HEK293 (cell line): ENCODE measurements around the gene NAA25.

Experiments
- ELK4 ChIP-seq: IDR thresholded peaks from 2 replicates; pipeline ENCODE4 v1.6.1; 2011; ENCODE audit warnings: mild to moderate bottlenecking, low read depth, low read length, borderline replicate concordance
- MEIS1 ChIP-seq: sonication (generic); formaldehyde crosslinking; IDR thresholded peaks from 2 replicates; pipeline ENCODE4 v1.8.1; 2022; ENCODE audit warnings: missing genetic modification reagents, mild to moderate bottlenecking, borderline replicate concordance
- SCRT2 ChIP-seq: fragments of 450-650 bp; formaldehyde crosslinking; IDR thresholded peaks from 2 replicates; pipeline ENCODE4 v1.5.1; 2016; ENCODE audit warnings: missing biosample characterization, missing genetic modification characterization
- ZBTB1 ChIP-seq: fragments of 450-650 bp; formaldehyde crosslinking; IDR thresholded peaks from 2 replicates; pipeline ENCODE4 v1.5.1; 2016; ENCODE audit warnings: missing biosample characterization, missing genetic modification characterization
- ZBTB11 ChIP-seq: fragments of 450-650 bp; formaldehyde crosslinking; conservative IDR thresholded peaks from 2 replicates; pipeline ENCODE4 v1.5.1; 2016; ENCODE audit warnings: low read depth, missing biosample characterization, missing genetic modification characterization
- ZNF18 ChIP-seq: fragments of 450-650 bp; formaldehyde crosslinking; IDR thresholded peaks from 2 replicates; pipeline ENCODE4 v1.5.1; 2016; ENCODE audit warnings: missing biosample characterization, missing genetic modification characterization
- ZNF214 ChIP-seq: fragments of 450-650 bp; formaldehyde crosslinking; IDR thresholded peaks from 2 replicates; pipeline ENCODE4 v1.5.1; 2017; ENCODE audit warnings: missing biosample characterization, mild to moderate bottlenecking, missing genetic modification characterization, borderline replicate concordance
- ZNF292 ChIP-seq: fragments of 450-650 bp; formaldehyde crosslinking; IDR thresholded peaks from 2 replicates; pipeline ENCODE4 v1.5.1; 2016; ENCODE audit warnings: low read depth, missing biosample characterization, missing genetic modification characterization, borderline replicate concordance
- ZNF707 ChIP-seq: fragments of 450-650 bp; formaldehyde crosslinking; IDR thresholded peaks from 2 replicates; pipeline ENCODE4 v1.5.1; 2016; ENCODE audit warnings: missing biosample characterization, missing genetic modification characterization
- ZNF747 ChIP-seq: fragments of 450-650 bp; formaldehyde crosslinking; IDR thresholded peaks from 2 replicates; pipeline ENCODE4 v1.5.1; 2016; ENCODE audit warnings: missing biosample characterization, missing genetic modification characterization
- ZNF76 ChIP-seq: fragments of 450-650 bp; formaldehyde crosslinking; IDR thresholded peaks from 2 replicates; pipeline ENCODE4; 2016; ENCODE audit warnings: low read depth, missing biosample characterization, missing genetic modification characterization, borderline replicate concordance
- TF ChIP-seq, protein P1 (sequence below): fragments of 450-650 bp; formaldehyde crosslinking; IDR thresholded peaks from 2 replicates; pipeline ENCODE4 v1.5.1; 2016; ENCODE audit warnings: missing biosample characterization, missing genetic modification characterization

DNA sequence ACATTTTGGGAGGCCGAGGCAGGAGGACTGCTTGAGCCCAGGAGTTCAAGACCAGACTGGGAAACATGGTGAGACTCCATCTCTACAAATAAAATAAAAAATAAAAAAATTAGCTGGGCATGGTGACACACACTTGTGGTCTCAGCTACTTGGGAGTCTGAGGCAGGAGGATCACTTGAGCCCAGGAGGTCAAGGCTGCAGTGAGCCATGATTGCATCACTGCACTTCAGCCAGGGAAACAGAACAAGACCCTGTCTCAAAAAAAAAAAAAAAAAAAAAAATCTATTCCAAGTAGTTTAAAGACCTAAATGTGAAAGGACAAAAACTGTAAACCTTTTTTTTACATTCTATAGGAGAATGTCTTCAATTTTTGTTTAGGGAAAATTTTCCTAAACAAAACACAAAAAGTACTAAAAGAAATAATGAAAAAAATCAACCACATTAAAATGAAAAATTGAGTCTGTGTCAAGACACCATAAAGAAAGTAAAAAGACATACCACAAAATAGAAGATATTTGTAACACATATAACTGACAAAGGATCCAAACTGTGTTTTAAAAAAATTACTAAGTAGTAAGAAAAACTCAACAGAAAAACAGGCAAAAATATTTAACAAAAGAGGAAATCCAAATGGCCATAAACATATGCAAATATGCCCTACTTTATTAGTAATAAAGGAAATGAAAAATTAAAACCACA is 112.7 kb downstream of the NAA25 start:
- no peak for TF ChIP-seq ZNF292
- TF ChIP-seq ZNF76: no peak
- TF ChIP-seq, protein P1, sequence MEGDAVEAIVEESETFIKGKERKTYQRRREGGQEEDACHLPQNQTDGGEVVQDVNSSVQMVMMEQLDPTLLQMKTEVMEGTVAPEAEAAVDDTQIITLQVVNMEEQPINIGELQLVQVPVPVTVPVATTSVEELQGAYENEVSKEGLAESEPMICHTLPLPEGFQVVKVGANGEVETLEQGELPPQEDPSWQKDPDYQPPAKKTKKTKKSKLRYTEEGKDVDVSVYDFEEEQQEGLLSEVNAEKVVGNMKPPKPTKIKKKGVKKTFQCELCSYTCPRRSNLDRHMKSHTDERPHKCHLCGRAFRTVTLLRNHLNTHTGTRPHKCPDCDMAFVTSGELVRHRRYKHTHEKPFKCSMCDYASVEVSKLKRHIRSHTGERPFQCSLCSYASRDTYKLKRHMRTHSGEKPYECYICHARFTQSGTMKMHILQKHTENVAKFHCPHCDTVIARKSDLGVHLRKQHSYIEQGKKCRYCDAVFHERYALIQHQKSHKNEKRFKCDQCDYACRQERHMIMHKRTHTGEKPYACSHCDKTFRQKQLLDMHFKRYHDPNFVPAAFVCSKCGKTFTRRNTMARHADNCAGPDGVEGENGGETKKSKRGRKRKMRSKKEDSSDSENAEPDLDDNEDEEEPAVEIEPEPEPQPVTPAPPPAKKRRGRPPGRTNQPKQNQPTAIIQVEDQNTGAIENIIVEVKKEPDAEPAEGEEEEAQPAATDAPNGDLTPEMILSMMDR (tag by site-specific recombination): no peak
- no peak for TF ChIP-seq MEIS1 (CRISPR knock-in tag)
- TF ChIP-seq ZNF707 (tag by site-specific recombination): no peak
- TF ChIP-seq ELK4: no peak
- TF ChIP-seq ZNF747 (tag by site-specific recombination): no peak
- no peak for TF ChIP-seq ZBTB1 (tag by site-specific recombination)
- TF ChIP-seq ZNF18 (tag by site-specific recombination): no peak
- TF ChIP-seq ZNF214 (tag by site-specific recombination): no peak
- TF ChIP-seq ZBTB11 (tag by site-specific recombination): no peak
- no peak for TF ChIP-seq SCRT2 (tag by site-specific recombination)
